GM12875 (cell line): ENCODE data around the gene REEP3.

Source experiments
- H3K4me3 ChIP-seq: one replicate; pipeline ENCODE4 v1.5.1; 2011; ENCODE audit warnings: low read depth, low read length, control low read depth
- TF ChIP-seq, protein P1 (sequence below): IDR thresholded peaks from 2 replicates; pipeline ENCODE4 v1.5.1; 2011; ENCODE audit warnings: low read depth, mild to moderate bottlenecking, control low read depth, inconsistent platforms, low read length, moderate library complexity, borderline replicate concordance; ENCODE audit not compliant: insufficient read depth

Gene REEP3

DNA sequence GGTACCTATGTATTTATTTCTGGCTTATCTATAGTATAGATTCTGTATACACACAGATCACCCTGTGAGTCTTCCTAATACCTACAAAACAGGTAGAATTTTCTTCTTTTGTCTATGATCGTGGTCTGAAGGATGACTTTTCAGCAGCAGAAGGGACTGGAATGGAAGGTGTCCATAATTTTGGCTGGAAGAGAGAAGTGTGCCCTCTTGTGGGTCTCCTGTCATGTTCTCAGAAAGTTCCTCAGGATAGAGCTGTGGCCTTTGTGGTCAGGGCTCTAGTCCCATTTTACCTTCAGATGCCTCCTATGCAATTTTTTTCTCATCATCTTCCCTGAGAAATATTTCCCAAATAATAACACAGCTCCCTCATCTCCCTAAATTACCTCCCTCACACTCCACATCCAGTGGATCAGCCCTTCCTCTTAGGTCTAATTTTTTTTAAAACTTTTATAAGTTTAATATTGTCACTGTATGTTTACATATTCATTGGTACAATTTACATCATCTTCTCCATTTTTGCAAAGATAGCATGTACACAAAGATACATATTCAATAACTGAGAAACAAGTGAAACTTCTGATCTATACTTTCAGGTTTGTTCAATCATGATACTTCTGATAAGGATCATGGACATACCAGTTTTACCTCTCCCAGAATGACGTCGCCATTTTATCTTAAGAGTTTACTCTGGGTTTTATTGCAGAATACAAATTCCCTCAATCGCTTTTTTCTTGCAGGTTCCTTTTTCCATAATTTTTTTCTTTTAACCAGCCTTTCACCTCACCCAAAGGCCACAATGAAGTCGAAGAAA, 112.7 kb downstream of the REEP3 start:
- H3K4me3 ChIP-seq: no peak overlapping the region
- TF ChIP-seq, protein P1, sequence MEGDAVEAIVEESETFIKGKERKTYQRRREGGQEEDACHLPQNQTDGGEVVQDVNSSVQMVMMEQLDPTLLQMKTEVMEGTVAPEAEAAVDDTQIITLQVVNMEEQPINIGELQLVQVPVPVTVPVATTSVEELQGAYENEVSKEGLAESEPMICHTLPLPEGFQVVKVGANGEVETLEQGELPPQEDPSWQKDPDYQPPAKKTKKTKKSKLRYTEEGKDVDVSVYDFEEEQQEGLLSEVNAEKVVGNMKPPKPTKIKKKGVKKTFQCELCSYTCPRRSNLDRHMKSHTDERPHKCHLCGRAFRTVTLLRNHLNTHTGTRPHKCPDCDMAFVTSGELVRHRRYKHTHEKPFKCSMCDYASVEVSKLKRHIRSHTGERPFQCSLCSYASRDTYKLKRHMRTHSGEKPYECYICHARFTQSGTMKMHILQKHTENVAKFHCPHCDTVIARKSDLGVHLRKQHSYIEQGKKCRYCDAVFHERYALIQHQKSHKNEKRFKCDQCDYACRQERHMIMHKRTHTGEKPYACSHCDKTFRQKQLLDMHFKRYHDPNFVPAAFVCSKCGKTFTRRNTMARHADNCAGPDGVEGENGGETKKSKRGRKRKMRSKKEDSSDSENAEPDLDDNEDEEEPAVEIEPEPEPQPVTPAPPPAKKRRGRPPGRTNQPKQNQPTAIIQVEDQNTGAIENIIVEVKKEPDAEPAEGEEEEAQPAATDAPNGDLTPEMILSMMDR: 0 out of 2 replicates have a peak, but pooled peaks have one; percentile 14

DNA sequence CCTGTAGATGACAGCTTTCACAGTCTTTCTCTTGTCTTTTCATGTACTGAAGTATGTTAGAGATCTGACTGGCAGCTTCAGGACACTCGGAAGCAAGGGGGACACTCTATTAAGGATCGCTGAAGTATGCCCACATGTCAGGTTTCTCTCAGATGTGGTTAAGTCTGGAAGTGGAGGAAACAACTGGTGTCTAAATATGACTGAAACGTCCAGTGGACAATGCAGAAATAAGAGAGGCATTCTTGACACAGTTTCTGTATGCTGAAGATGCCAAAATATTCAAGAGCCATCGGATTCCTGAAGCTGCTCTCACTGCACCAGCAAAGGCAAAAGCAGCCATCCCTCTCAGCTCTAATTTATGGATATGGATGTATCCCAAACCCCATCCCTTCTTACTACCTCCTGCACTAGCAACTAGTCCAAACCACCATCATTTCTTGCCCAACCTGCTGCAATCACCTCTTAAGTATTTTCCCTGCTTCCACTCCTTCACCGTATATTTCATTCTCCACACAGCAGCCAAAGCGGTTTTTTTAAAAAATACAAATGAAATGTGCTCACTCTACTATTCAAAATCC, 113.4 kb downstream of the REEP3 start:
- no peak overlapping the region for H3K4me3 ChIP-seq
- TF ChIP-seq, protein P1: no peak

DNA sequence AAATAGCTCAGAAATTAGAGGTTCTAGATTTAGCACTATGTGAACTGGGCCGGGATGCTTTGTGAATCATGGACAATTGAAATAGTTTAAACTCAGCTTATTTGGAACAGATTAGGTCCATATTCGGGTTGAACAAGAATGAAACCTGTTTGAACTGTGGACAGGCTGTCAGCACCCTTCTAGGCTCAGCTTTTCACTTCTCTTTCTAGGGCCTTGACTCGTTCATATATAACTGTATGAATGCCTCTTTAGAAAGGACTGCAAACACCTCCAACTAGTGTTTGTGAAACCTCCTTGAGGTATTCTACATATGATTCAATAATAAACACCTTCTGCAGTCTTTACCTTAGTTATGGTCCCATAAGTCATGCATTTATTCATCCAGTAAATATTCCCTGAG, 115.6 kb downstream of the REEP3 start:
- TF ChIP-seq, protein P1: no peak
- no peak overlapping the region for H3K4me3 ChIP-seq

DNA sequence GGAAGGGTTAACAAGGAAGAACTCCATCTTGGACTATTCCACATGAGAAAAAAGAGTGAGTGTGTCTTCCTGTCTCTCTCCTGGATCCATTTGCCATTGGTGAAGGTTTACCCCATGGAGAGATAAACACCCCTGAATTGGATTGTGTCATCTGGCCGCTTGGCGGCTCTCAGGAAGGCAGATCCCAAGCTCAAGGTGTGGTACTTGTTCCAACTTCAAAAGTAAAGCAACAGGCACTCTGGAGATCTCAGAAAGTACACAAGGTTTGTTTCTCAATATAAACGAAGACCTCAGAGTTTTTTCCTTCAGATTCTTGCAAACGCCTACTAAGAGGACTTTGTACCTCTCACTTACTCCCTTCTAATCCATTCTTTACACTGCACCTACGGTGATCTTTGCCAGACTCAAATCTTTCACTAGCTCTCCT, 116.7 kb downstream of the REEP3 start:
- no peak overlapping the region for H3K4me3 ChIP-seq
- TF ChIP-seq, protein P1: no peak

DNA sequence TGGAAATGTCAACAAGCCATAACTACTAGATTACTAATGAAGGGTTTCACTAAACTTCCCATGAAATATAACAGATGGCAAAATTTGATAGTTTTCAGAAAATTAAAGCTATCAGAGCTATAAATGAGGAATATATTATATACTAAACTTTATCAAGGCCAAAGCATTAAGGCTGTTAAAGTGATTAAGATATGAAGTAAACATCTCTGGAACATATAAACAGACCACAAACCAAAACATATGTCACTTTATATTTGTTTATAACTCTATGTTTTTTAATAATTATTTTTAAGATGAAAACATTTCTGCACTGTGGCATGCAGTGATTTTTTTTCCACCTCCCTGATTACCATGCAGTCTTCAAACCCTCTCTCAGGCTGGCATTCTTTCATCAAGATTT, 120.2 kb downstream of the REEP3 start:
- TF ChIP-seq, protein P1: no peak
- no peak overlapping the region for H3K4me3 ChIP-seq

DNA sequence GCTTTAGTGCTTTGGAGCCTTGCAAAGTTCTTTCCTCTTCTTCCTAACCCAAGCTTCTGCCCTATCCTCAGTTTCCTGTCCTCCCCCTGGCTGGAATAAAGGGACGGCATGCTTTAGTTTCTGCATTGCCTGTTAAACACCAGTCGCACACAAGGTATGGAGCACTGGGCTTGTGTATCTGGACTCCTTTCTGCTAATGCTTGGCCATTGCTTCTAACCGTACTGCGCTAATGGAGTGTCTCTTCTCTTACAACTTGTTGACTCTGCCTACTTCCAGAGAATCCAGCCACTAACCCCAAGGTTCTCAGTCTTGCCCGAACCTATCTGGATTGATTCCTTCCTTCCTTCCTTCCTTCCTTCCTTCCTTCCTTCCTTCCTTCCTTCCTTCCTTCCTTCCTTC, 120.6 kb downstream of the REEP3 start:
- H3K4me3 ChIP-seq: no peak overlapping the region

More for the DNA sequence above, 120.6 kb downstream of the REEP3 start:
- TF ChIP-seq, protein P1: no peak
